Stomach (tissue), 4 donors: Measurements from ENCODE around the gene VSIG10L.

Experiments used
- POLR2A ChIP-seq, 4 donors: fragments of 450-650 bp; IDR thresholded peaks; one replicate each; pipeline ENCODE4 v1.6.1; 2016; ENCODE audit warnings: antibody characterized with exemption in 4 of 4, control low read depth in 2 of 4, mild to moderate bottlenecking in 1 of 4, moderate library complexity in 1 of 4
- TF ChIP-seq, protein P1 (sequence below), 7 experiments: fragments of 450-650 bp in 4 of 7; fragments of 200-600 bp in 3 of 7; sonication (generic) in 3 of 7; IDR thresholded peaks; one replicate each; pipeline ENCODE4 v1.5.1; 2016 to 2019; ENCODE audit warnings: antibody characterized with exemption in 7 of 7, control low read depth in 2 of 7, mild to moderate bottlenecking in 1 of 7

DNA sequence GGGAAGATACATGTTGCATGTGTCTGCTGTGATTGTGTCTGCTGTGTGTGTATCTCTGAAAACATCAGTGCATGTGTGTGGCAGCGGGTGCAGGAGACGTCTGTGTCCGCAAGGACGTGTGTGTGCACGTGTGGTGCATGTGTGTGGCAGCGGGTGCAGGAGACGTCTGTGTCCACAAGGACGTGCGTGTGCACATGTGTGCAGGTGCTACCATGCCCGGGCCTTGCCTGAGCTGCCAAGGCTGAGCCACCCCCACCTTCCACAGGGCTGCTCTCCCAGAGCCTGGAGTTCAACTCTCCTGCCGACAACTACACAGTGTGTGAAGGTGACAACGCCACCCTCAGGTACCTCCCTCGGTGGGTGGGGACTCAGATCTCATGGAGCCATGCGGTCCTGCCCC is 20.1 kb downstream of the VSIG10L start:
- TF ChIP-seq, protein P1, sequence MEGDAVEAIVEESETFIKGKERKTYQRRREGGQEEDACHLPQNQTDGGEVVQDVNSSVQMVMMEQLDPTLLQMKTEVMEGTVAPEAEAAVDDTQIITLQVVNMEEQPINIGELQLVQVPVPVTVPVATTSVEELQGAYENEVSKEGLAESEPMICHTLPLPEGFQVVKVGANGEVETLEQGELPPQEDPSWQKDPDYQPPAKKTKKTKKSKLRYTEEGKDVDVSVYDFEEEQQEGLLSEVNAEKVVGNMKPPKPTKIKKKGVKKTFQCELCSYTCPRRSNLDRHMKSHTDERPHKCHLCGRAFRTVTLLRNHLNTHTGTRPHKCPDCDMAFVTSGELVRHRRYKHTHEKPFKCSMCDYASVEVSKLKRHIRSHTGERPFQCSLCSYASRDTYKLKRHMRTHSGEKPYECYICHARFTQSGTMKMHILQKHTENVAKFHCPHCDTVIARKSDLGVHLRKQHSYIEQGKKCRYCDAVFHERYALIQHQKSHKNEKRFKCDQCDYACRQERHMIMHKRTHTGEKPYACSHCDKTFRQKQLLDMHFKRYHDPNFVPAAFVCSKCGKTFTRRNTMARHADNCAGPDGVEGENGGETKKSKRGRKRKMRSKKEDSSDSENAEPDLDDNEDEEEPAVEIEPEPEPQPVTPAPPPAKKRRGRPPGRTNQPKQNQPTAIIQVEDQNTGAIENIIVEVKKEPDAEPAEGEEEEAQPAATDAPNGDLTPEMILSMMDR (IDR thresholded peaks at IDR 0.05): no peak
- no peak for TF ChIP-seq POLR2A (IDR thresholded peaks at IDR 0.05)
